ENCODE measurements around the gene ALX4.

- TF ChIP-seq POLR2A (IDR thresholded peaks at IDR 0.05): no peak
- no peak for TF ChIP-seq POLR2AphosphoS5 (IDR thresholded peaks at IDR 0.05)
- no peak for TF ChIP-seq CTCF (IDR thresholded peaks at IDR 0.05)
- TF ChIP-seq EP300 (IDR thresholded peaks at IDR 0.05): no peak
These were observed 41.3 kb downstream of the ALX4 start for GRCh38 chr11:44268614-44269080.

All from suprapubic skin (tissue), 4 donors.